Measurements from ENCODE around the gene SLC8A1.

Gene SLC8A1

DNA sequence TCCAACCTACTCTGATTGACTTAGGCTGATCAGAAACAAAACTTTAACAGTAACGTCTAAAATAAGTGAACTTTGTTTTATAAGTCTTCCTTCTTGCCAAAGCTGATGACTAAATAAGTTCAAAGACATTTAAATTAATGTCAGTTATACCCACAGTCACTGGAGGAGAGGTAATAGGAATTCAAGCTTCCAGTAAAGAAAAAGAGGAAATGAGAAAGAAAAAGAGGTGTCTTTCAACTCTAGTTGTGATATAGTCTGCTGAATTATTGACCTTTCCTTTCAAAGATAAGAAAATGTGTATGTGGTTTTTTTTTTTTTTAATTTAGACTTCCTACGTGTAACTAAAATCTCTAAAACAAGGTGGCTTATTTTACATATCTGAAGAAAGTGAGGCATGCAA, 191.5 kb downstream of the SLC8A1 start:
- DNase-seq = no peak

DNA sequence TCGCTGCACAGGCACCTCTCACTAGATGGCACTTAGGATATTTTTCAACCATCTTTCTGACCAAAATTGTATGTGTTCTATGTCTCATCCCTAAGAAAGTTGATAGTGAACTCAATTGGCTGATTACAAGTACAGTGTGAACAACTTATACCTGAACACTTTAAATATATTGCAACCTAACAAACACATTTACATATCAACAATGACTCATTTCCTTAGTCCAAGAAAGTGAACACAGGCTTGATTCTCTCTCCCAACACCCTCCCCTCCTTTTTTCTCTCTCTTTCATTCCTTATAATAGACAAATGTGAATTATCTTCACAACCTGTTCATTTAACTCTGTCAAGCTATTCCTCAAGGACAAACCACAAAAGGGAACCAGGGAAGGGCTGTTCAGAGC, 192.0 kb downstream of the SLC8A1 start:
- DNase-seq = no peak

DNA sequence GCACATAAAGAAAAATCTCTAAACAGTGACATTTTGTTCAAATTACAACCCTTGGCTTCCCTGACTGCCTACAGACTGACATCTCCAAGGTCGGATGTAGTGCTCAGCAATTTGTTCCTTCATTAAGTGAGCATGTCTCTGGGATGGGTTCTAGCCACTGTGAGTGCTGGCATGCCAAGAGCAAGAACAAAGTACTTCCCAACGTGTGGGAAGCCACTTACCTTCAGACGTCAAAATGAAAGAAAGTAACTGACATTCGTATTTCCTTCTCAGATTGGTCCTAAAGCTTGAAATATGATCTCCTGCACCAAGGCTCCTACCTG, 193.8 kb downstream of the SLC8A1 start:
- DNase-seq = no peak

DNA sequence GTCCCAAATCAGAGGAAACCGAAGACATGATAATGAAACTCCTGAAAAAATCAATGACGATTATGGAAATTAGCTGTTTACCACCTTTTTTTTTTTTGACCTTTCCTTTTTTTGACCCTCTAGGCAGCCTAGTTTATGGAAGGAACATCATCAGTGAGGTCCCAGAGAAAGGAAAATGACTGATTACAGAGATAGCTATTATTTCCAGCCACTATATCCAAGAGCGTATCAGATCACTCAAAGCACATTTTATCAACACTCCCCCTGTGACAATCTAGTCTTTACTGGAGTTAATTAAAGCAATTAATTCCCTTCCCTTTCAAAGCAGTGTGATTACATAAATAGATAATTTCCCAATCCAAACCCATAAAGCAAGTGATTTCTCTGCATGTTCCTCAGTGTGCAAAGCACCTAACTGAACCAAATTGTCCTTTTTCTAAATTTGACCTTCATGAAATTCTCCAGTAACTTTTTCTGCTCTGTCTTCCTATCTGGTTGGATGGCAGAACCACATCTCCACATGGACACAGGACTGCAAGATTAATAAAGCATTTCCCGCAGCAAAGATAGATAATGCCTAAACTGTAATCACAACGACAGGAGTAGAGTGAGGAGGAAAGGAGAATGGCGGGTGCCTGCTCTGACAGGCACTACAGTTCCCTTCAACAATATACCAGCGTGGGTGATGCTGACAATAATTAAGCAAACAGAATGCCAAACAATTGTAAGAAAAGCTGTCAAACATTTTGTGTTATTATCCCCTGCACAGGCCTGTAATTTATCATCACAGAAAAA, 194.4 kb downstream of the SLC8A1 start:
- DNase-seq = no peak

DNA sequence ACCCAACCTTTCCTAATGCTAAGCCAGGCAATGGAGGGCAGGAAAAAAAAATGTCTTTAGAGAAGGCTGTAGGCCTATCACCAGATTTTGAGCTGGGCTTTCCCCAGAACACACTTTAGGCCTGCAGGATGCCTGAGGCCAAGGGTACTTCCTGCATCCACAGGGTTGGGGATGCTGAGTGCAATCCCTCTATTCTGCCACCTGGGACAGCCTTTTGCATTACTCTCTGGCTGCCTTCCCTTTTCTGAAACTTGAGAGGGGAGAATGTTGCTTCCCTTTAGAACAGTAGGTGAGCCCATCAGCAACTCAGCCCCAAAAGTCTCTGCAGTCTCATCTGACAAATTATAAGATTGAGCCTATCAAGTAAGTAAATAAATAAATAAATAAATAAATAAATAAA, 195.2 kb downstream of the SLC8A1 start:
- no peak for DNase-seq

GRCh38 chr2:40256008-40256407, 195.9 kb downstream of the SLC8A1 start:
- DNase-seq = no peak

DNA sequence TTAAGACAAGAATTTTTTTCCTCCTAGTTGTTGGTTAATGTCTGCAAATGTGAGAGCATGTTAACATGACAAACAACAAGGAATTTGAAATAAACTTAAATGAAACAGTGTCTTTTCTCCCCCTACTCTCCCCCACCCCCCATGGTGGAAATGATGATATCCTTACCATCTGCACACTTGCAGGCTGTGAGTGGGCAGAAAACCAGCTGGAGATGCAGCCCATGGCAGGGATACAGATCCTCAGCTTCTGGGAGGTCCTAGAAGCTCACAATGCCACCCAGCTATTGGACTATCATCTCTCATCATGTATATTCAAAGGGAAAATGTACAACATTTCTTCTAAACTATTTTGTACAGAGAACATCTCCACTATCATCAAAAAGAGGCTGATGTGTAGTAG, 196.8 kb downstream of the SLC8A1 start:
- no peak for DNase-seq

DNA sequence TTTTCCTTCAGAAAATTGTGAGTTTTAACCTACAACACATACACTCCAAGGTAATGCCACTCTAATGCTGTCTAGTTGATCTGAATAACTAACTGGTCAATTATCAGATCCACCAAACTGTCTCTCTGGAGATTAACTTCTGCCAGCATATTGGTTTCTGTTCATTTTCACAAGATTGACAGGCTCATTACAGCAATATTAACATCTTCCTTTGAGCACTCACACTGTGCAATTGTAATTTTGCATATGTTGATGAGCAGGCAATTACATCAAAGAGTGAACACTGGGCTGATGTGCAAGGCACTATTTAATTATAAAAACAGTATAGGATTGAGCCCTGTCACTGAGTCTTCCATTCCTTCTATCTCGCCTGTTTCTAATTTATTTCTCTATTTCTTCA, 197.3 kb downstream of the SLC8A1 start:
- no peak for DNase-seq

DNA sequence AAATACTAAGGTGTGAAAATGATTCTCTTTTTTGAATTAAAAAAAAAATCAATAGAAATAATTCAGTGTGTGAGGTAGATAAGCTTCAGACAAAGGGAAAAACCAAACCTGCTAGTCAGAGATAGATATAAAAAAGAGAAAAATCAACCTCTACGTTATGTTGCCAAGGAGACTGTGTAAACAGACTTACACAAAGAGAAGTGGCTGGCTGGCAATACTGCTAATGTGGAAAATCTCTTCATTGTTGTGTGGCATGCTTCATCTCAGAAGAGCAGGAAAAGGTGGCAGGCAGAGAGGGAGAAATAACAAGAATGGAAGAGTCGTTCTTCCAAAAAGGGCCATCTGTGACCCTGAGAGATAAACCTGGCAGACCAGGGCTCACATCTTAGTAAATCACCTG, 200.8 kb downstream of the SLC8A1 start:
- no peak for DNase-seq

- no peak for DNase-seq
Measured at GRCh38 chr2:40249577-40249976, 202.3 kb downstream of the SLC8A1 start.

DNA sequence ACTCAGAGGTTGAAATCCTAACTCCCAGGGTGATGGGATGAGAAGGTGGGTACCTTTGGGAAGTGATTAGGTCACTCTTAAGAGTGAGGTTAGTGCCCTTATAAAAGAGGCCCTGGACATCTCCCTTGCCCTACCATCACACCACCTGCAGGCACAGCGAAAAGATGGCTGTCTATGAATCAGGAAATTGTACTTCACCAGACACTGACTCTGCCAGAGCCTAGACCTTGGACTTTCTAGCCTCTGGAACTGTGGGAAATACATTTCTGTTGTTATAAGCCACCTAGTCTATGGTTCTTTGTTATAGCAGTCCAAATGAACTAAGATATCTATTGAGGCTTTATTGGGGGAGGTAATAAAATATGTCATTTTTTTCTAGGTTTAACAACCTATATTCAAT, 203.6 kb downstream of the SLC8A1 start:
- DNase-seq = no peak

- no peak for DNase-seq
Measured at GRCh38 chr2:40244675-40245074, 207.2 kb downstream of the SLC8A1 start.

DNA sequence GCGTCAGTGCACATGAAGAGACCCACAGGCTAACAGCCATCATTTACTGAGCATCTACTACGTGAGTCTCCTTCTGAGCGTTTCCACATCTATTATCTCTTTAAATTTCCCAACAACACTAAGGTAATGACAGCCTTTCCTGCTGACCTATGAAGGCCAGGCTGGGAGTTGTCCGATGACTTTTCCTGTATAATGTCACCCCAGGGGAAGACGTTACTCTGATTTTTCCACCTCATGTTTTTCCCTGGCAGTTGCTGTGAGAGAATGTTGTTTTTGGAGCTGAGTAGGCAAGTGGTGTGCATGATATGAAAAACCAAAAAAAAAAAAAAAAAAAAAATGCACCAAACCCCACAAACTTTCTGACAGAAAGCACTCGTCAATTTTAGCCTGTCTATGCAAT, 207.6 kb downstream of the SLC8A1 start:
- no peak for DNase-seq

DNA sequence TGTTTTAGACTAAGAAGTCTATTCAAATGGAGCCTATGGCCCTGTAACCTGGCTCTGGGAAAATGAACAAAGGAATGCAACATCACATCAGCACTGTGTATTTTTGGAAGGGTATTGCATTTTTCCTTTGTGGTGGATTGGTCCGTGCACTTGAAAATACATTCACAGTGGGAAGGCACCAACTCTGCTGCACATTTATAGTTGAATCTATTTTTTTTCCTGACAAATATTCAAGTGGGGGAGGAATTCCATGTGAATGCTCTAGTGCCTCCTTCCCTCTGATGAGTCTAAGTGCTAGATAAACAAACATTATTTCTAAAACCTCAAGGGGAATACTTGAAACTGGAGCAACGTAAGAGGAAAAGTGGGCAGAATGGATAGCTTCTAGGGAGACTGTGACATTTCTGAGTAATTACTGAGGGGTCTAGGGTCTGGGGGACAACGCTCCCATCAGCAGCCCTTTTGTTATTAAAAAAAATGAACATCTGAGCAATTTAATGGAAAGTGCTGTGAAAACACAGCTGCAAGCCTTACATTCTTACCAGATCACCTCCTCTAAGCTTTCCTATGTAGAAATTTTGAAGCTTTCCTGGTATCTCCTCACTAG, 208.2 kb downstream of the SLC8A1 start:
- DNase-seq = no peak

- DNase-seq = no peak
Measured at GRCh38 chr2:40242315-40242714, 209.6 kb downstream of the SLC8A1 start.

GRCh38 chr2:40240070-40240469, 211.8 kb downstream of the SLC8A1 start:
- DNase-seq = no peak

DNA sequence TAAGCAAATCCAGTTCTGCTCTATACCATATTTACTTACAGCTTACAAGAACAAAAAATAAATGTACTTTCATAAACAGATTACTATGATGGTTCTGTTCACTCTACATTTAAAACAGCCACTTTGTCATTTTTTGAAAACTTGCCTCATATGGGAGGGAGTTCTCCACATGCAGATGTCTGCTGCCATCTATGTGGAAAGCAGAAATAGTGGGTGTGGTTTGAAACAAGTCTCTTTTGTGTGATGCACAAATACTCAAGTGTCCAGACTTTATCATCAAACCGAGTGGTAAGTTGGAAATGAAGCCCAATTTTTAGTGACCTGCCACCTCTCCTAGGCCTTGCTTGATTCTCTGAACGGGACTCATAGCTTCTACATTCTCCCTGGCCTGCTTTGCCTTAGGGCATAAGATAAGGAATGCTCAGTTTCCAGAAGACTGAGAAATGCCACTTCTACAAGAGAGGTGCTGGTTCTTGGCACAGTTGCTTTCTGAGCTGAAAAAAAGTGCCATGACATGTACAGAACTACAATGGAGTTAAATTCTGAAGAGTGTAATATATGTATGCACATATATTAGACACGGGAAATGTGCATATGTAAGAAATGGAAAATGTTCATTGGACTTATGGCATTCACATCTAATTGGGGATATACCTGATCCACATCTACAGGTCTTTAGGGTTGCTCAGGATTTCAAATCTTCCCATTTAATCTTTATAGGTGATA, 221.0 kb downstream of the SLC8A1 start:
- DNase-seq = no peak

- no peak for DNase-seq
Measured at GRCh38 chr2:40230186-40230585, 221.7 kb downstream of the SLC8A1 start.

GRCh38 chr2:40228310-40228709, 223.6 kb downstream of the SLC8A1 start:
- DNase-seq = no peak

- DNase-seq = no peak
Measured at GRCh38 chr2:40227210-40227609, 224.7 kb downstream of the SLC8A1 start.

DNA sequence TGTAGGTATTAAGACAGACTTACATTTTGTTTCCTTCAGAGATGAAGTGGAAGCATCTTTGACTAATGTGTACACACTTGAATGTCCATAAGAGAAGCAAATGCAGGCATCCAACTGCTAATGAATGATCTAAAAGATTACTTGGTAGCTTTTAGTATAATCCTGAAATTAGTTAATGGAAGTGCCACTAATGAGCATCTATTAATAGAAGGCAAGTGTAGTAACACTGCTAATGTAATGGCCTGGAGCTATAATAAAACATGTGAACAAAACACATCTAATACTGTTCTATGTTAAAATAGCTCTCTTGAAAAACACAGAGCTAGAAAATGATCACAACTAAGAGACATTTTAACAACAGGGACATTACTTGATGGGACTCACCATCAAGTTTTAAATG, 225.3 kb downstream of the SLC8A1 start:
- no peak for DNase-seq

- no peak for DNase-seq
Measured at GRCh38 chr2:40225670-40226210, 226.2 kb downstream of the SLC8A1 start.

DNA sequence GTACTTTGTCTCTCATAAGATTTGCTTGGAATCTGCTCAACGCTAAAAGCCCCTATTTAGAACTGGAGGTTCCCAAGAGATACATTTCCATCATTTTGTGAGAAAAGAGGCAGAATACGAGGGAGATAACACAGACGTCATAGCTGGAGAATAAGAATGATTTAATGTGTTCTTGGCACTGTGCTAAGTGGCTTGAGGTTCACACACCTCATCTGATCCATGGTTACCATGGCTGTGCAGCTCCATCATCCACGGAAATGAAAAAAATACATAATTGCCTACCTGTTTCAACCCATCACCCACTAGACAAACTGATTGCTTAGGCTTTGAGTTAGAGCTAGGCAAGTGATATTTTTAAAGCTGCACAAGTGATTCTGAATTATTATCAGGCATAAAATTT, 227.6 kb downstream of the SLC8A1 start:
- DNase-seq = no peak
